ENCODE data around the gene ZNF487.

GRCh38 chr10:43393606-43394360 lies 43.1 kb upstream of the ZNF487 start:
- TF ChIP-seq CTCF (conservative IDR thresholded peaks at IDR 0.05; ENCODE audit: low read length) (no peak), EZH2phosphoT487 (IDR thresholded peaks at IDR 0.05; ENCODE audit: borderline replicate concordance, low read depth, low read length) (no peak)
